NCI-H146 treated with DMSO at 0.1 percent for 48 hours (cell line): ENCODE data around the gene ZBTB9.

ENCODE experiments used
- DNase-seq: peaks from one replicate; lab custom pipeline; 2025; ENCODE audit not compliant: unreplicated experiment; lab: John Stamatoyannopoulos, UW

ZBTB9 gene, protein sequence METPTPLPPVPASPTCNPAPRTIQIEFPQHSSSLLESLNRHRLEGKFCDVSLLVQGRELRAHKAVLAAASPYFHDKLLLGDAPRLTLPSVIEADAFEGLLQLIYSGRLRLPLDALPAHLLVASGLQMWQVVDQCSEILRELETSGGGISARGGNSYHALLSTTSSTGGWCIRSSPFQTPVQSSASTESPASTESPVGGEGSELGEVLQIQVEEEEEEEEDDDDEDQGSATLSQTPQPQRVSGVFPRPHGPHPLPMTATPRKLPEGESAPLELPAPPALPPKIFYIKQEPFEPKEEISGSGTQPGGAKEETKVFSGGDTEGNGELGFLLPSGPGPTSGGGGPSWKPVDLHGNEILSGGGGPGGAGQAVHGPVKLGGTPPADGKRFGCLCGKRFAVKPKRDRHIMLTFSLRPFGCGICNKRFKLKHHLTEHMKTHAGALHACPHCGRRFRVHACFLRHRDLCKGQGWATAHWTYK

DNA sequence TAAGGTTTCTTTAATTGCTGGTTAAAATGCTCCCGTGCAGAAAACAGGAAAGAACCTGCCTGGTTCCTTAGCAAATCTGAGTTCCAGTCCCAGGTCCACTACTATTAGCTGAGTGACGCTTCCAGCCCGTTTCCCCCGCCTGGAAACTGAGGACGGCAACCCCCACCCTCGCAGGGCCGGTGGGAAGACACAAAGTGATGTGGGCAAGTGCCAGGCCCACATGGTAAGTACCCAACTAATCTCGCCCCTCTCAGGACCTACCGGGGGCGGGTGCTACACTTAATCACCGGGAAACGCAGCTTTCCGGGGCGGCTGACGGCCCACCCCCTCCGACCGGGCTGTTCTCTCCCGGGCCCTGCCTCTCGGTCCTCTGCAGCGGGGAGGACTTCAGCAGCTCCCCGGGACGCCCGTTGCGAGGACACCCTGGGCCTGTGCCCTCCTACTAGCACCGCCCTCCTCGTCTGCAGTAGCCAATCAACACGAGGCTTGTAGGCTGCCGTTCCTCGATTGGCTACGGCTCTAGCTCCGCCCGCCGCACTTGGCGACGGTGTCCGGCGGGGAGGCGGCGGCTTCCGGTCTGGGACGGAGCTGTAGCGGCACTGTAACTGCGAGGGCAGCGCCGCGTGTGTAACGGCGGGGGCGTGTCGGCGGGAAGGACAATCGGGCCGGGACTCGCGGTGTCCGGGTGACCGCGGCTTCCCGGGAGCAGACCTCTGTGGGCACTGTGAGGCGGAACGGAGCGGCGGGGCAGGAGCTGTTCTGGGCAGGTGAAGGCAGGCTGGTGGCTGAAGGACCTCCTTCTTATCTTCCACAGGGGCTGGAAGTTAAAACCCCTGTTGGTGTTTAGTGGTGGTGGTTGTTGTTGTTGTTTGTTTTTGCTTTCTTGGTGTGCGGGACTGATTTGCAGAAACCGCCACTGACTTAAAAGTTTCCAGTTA lies at the start of gene ZBTB9:
ZBTB9 (plus strand) TSS at position 568 of the 938 bp plus-strand sequence. CDS start 525 bp downstream, outside the sequence.
- peak; percentile 94 for DNase-seq

DNA sequence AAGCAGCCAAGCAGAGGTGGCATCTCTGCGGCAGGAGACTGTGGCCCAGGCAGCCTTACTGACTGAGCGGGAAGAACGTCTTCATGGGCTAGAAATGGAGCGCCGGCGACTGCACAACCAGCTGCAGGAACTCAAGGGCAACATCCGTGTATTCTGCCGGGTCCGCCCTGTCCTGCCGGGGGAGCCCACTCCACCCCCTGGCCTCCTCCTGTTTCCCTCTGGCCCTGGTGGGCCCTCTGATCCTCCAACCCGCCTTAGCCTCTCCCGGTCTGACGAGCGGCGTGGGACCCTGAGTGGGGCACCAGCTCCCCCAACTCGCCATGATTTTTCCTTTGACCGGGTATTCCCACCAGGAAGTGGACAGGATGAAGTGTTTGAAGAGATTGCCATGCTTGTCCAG lies 49.5 kb upstream of the ZBTB9 start:
- no peak for DNase-seq

DNA sequence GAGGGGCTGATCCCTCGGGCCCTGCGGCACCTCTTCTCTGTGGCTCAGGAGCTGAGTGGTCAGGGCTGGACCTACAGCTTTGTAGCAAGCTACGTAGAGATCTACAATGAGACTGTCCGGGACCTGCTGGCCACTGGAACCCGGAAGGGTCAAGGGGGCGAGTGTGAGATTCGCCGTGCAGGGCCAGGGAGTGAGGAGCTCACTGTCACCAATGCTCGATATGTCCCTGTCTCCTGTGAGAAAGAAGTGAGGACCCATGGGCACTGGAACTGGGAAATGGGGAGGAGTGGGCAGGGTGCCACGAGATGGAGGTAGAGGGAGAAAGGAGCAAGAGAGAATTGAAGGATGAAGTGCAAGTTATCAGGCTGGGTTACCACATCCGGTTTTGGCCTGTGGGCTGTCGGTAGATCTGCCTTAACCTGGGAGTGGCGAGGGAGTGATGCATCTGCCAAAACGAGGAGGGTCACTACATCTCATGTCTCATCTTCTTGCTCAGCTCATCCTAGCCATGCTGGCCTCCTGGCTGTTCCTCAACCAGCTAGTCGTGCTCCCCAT lies 48.9 kb upstream of the ZBTB9 start:
- DNase-seq, result no peak

DNA sequence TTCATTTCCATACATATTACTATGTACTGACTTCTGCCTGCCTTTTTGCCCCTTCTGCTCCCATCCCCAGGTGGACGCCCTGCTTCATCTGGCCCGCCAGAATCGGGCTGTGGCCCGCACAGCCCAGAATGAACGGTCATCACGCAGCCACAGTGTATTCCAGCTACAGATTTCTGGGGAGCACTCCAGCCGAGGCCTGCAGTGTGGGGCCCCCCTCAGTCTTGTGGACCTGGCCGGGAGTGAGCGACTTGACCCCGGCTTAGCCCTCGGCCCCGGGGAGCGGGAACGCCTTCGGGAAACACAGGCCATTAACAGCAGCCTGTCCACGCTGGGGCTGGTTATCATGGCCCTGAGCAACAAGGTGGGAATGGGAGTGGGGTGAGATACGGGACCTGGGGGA lies 48.2 kb upstream of the ZBTB9 start:
- no peak for DNase-seq

DNA sequence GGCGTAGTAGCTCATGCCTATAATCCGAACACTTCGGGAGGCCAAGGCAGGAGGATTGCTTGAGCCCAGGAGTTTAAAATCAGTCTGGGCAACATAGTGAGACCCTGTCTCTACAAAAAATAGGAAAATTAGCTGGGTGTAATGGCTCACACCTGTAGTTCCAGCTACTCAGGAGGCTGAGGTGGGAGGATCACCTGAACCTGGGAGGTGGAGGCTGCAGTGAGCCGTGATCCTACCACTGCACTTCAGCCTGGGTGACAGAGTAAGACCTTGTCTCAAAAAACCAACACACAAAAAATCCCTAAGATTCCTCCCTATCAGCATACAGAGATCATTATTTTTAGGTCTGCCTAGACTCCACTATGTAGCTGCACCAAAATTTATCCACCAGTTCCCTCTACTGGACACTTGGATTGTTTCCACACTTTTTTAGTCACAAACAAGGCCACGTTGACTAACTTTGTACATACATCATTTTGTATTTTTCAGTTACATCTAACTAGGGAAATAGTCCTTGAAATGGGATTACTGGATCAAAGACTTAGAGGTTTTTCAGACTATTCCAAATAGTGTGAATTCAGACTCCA lies 47.2 kb upstream of the ZBTB9 start:
- DNase-seq, result no peak

DNA sequence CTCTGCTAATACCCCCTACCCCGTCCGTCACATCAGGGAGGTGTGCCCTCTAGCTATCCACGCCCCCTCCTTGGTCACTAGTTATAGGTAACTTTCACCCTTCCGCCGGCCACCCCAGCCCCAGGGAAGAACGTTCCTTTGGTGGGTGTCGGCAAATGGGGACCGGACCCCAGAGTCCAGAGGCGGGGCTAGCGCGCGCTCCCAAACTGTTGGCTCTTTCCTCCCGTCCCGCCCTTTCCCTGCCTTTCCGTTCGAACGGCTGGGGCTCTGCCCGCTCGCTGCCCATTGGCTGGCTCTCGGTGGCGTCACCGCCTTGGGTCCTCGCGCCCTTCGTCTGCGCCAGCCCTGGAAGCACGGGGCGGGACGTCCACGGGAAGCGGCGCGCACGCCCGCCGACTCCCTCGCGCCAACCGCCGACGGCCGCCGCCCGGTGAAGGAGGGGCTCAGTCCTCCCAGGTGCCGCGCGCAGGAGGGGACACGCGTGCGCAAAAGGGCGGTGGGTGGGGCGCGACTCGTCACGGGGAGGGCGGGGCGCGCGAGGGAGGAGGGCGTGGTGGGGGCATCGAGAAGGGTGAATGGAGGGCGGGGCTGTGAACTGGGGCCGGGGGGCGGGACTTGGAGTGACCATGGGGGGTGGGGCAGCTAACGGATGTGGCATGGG lies 44.2 kb upstream of the ZBTB9 start:
- DNase-seq, result peak; percentile 93

DNA sequence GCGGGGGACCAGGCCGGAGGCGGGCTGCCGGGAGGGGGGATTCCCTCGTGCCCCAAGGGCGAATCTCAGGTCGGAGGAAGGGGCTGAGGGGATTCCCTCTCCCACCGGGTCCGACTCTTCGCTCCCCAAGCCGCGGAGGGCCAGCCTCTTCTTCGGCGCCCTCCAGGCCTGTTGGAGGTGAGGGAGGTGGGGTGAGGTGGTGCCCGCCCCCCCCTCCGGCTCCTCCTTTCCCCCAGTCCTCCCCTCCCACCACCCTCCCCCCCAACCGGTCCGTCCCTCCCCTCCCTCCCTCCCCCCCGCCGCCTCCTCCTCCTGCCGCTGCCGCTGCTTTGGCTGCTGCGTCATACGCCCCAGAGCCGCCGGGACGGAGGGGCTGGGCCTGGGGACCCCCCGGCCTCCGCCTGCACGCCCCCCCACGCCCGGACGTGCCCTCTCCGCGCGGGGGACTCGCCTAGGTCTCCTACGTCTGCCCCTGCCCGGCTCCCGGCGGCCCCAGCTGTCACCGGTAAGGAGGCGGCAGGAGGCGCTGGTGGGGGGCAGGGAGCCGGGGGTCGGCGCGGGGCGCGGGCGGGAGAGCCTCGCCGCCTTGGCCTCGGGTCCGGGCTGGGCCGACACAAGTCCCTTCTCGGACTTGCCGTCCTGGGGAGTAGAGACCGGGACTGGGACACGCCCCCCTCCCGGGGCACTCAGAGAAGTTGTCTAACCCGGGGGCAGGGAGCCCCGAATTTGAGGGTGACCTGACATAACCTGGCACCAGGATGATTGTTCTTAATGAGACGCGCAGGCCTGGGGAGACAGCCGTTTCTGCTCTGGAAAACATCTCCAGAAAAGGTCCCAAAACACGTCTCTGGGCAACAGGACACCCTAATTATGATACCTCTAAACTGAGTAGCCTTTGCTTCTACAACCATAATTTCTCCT lies 43.4 kb upstream of the ZBTB9 start, which contains the start of gene PHF1:
PHF1 (plus strand) TSS at position 304 of the 921 bp plus-strand sequence. CDS start 1,250 bp downstream, outside the sequence.
- peak; percentile 49 for DNase-seq

DNA sequence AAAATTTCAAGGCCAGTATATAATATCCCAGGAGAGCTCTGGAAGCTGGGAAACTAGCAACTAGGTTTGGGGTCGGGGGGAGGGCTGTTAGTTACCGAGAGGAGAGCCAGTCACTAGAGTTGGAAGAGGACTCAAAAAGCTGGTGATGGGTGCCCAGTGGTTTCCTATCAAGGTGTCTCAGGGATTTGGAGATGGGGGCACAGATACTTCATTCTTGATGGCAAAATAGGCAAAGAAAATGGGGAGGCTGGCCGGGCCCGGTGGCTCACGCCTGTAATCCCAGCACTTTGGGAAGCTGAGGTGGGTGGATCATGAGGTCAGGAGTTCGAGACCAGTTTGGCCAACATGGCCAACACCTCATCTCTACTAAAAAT lies 42.8 kb upstream of the ZBTB9 start:
- no peak for DNase-seq

DNA sequence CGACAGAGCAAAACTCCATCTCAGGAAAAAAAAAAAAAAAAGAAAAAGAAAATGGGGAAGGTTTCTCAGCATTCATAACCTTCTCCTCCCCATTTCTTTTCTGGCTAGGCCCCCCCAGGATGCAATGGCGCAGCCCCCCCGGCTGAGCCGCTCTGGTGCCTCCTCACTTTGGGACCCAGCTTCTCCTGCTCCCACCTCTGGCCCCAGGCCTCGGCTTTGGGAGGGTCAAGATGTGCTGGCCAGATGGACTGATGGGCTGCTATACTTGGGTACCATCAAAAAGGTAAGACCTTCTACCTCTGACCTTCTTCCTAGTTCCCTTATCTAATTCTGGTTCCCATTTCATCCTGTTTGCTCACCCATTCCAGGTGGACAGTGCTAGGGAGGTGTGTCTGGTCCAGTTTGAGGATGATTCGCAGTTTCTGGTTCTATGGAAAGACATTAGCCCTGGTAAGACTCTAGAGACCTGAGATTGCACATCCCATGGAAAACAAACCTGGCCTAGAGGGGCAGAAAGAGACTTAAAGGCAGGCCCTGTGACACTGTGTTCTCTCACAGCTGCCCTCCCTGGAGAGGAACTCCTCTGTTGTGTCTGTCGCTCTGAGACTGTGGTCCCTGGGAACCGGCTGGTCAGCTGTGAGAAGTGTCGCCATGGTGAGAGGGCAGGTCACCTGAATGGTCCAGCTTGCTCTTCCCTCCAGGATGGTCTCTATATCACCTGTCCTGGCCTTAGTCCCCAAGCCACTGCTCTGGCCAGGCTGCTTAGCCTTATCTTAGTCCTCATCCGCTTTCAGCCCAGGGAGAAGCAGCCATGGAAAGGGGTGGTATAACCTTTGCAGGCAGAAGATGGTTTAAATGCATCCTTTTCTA lies 42.0 kb upstream of the ZBTB9 start:
- DNase-seq, result no peak

DNA sequence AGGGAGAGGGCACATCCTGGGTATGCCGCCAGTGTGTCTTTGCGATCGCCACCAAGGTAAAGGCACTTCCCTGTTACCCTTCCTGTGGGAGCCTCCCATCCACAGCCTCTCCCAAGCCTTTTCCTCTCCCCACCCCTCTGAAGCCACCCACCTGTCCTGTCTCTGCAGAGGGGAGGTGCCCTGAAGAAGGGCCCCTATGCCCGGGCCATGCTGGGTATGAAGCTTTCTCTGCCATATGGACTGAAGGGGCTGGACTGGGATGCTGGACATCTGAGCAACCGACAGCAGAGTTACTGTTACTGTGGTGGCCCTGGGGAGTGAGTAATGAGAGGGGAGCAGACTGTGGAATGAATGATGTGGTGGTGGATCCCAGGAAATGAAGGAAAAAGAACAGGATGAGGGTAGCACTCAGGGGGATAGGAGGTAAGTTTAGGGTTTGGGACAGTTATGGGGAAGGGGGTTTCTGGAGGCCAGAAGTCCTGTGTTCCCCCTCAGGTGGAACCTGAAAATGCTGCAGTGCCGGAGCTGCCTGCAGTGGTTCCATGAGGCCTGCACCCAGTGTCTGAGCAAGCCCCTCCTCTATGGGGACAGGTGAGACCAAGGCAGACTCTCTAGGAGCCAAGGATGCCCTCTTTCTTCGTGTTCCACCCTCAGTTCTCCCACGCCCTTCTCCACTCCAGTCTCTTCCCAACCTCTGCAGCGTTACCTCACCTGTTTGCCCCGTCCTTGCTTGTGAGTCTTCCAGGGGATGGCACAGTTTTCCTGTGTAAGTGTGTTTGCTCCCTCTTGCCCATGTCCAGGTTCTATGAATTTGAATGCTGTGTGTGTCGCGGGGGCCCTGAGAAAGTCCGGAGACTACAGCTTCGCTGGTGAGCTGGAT lies 40.9 kb upstream of the ZBTB9 start:
- no peak for DNase-seq

DNA sequence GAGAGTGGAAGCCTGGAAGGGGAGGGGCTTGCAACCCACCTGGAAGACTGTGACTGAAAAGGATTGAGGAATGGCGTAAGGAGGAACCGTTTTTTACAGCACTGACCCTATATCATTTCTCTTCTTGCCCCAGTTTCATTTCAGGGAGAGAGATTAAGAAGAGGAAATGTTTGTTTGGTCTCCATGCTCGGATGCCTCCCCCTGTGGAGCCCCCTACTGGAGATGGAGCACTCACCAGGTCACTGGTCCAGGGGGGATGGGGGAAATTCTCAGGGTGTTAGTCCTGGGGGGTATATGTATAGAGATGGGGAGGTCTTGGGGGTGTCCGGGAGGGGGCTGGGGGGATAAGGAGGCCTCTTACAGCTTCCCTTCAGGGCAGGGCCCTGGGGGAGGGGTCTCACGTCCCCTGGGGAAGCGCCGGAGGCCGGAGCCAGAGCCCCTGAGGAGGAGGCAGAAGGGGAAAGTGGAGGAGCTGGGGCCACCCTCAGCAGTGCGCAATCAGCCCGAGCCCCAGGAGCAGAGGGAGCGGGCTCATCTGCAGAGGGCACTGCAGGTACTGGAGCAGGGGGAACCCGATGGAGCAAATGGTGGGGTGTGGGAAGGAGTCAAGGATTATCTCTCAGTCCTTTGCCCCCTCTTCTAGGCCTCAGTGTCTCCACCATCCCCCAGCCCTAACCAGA lies 39.6 kb upstream of the ZBTB9 start:
- no peak for DNase-seq

DNA sequence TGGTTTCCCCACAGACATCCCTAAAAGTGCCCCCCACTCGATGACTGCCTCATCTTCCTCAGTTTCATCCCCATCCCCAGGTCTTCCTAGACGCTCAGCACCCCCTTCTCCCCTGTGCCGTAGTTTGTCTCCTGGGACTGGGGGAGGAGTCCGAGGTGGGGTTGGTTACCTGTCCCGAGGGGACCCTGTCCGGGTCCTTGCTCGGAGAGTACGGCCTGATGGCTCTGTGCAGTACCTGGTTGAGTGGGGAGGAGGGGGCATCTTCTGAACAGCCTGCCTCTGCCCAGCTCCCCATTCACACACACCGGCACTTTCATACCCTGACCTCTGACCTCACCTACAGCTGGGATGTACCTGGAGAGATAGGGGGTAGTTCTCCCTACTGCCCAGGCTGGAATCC lies 38.5 kb upstream of the ZBTB9 start:
- DNase-seq, result no peak

DNA sequence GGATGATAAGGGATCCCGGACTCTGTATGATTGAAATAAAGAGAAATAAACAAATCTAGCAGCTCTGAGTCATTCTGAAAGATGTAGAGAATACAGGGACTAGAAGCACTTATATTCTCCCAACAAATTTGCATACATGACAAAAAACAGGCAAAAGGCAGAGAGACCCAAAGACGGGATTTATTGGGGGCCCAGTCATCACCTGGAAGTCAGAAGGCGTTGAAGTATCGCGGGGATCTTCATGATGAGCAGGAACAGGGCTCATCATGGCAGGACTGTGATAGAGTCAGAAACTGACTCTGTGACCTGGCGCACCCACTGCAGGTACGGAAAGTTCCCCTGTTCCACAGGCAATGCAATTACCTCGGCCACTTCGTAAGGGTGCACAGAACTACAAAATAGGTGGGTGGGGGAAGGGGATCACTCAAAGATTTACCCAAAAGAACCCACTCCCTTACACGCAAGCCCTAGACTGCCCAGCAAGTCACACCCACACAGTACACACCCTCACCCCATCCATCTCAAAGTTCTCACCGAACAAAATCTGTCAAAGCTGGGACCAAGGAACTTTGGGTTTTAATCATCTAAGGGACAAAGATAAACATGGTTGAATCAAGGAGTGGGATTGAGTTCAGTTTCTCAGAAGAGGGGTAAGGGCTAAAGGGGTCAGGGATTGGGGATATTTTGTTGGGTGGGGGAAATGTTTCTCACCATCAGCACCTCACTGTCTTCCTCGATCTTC lies 37.8 kb upstream of the ZBTB9 start:
- DNase-seq, result no peak

DNA sequence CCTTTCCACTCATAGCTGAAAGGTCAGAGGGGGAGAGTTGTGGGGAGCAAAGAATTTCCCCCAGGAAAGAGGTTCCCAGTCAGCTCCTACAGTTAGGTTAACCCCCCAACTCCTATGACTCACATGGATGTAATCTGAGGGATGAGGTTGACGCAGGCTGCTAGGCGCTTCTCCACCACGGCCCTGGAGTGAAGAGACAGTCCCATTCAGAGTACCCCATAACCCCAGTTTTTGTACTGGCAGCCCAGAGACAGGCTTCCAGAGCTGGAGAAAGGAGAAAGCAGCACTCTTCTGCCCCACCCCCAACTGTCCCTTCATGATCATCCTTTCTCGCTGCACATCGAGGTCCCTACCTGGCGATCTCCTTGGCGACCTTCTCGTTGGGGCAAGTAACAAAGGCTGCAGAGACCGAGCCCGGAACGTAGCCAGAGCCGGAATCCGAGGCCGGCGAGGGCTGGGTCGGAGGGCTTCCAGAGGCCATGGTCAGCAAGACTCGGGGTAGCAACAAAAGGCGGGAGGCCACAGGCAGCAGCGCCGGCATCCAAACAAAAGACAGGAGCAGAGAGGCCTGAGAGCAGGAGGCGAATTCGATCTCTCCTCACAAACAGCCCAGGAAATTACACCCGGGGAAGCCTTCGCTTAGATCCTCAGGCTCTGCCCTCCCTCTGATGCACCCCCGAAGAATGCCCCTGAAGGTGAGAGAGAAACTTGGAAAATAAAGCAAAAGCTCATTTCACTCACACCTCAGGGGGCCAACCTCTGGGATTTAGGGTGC lies 37.1 kb upstream of the ZBTB9 start:
- no peak for DNase-seq

DNA sequence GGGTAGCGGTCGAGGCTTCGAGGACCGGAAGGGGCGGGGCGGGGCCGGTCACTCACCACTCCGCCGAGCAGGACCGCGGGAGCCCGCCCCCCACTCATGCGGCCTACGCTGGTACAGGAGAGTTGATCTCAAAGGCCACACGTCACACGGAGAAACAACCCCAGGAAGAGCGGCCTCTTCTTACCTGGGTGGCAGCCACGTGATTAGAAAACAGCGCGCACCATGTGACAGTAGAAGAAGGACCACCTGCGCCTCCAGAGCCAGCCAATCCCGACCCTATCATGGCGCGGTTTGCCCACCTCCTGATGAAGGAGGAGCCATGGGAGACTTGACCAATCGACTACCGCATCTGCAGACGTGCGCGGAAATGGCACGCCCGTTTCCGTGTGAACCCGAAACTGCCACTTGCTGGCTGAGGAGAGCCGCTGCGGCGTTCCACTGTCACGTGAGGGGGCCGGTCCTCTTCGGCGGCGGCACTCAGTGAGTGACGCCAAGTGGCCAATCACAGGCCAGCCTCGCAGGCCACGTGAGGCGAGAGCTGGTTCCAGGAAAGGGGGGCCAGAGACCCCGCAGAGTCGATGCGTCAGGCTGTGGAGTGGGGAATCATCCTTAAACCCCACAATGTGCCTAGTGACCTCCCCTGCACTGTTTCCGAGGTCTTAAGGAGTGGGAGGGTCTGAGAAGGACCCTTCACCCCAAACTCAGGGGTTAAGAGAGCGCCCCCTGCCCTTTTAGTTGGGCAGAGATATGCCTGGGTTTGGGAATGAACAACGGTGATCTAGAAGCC lies 36.3 kb upstream of the ZBTB9 start, which contains the start of gene CUTA:
CUTA (minus strand) TSS at position 205 of the 787 bp plus-strand sequence; CDS start at position 98, 107 bp downstream.
- peak; percentile 96 for DNase-seq
